CD4-positive, CD25-positive, alpha-beta regulatory T cell (primary cell): Measurements from ENCODE around the gene YJEFN3. TPM values are rescaled to one million over a fixed set of nuclear protein-coding genes. Genes with fewer than 3 reads are reported as not detected.

Source experiments
- ATAC-seq, 2 donors: fragments of 150-1000 bp; cut with Tn5 transposase; one replicate each; pipeline ENCODE4 v1.10.0; 2021; ENCODE audit warnings: low read depth in 2 of 2, moderate number of reproducible peaks in 2 of 2, moderate library complexity in 1 of 2
- DNase-seq, 3 donors: peaks; one replicate each; pipeline versions ENCODE4 v3.0.0 to v3.0.0-alpha.2; 2012 to 2022; ENCODE audit warnings: mixed read lengths in 1 of 3
- H3K27ac ChIP-seq: one replicate; pipeline ENCODE4 v1.7.0; 2013; ENCODE audit warnings: mild to moderate bottlenecking, low read length; ENCODE audit not compliant: insufficient read depth, poor library complexity, severe bottlenecking
- H3K27me3 ChIP-seq: one replicate; pipeline ENCODE4 v1.7.0; 2013; ENCODE audit warnings: low read length; ENCODE audit not compliant: control insufficient read depth, insufficient read depth
- H3K36me3 ChIP-seq: one replicate; pipeline ENCODE4 v1.7.0; 2013; ENCODE audit warnings: mild to moderate bottlenecking, low read length, moderate library complexity; ENCODE audit not compliant: control insufficient read depth, insufficient read depth
- H3K4me1 ChIP-seq: 2 replicates; pipeline ENCODE4 v1.7.0; 2013; ENCODE audit warnings: mild to moderate bottlenecking, low read length; ENCODE audit not compliant: insufficient read depth, control insufficient read depth, poor library complexity, severe bottlenecking
- H3K4me3 ChIP-seq: one replicate; pipeline ENCODE4 v1.7.0; 2013; ENCODE audit warnings: low read depth, mild to moderate bottlenecking, low read length, moderate library complexity
- H3K9me3 ChIP-seq, 2 experiments: 1 replicate in 1 of 2; 2 replicates in 1 of 2; pipeline ENCODE4 v1.7.0; 2013; ENCODE audit warnings: low read length in 2 of 2, mild to moderate bottlenecking in 1 of 2, moderate library complexity in 1 of 2; ENCODE audit not compliant: control insufficient read depth in 2 of 2
- H3K27ac Mint-ChIP-seq, 3 donors: one replicate each; pipeline ENCODE4 v1.8.0; 2020 to 2022; ENCODE audit warnings: mild to moderate bottlenecking in 3 of 3, mixed read lengths in 3 of 3, moderate library complexity in 2 of 3
- H3K27me3 Mint-ChIP-seq: one replicate; pipeline ENCODE4 v1.8.0; 2022; ENCODE audit warnings: mild to moderate bottlenecking, mixed read lengths
- H3K36me3 Mint-ChIP-seq: one replicate; pipeline ENCODE4 v1.8.0; 2020; ENCODE audit warnings: mixed read lengths
- H3K4me1 Mint-ChIP-seq, 4 donors: one replicate each; pipeline ENCODE4 v1.8.0; 2020 to 2022; ENCODE audit warnings: mixed read lengths in 4 of 4, mild to moderate bottlenecking in 1 of 4
- H3K4me3 Mint-ChIP-seq, 4 donors: one replicate each; pipeline ENCODE4 v1.8.0; 2020 to 2022; ENCODE audit warnings: mild to moderate bottlenecking in 4 of 4, mixed read lengths in 4 of 4, moderate library complexity in 3 of 4
- H3K9me3 Mint-ChIP-seq, 7 donors: one replicate each; pipeline ENCODE4 v1.8.0; 2020 to 2022; ENCODE audit warnings: mixed read lengths in 7 of 7, mild to moderate bottlenecking in 3 of 7, moderate library complexity in 2 of 7
- polyA plus RNA-seq, 4 donors: library from polyadenylated mRNA; unstranded; fragments of 300-500 nt; fragmentation: Illumina TruSeq; gene quantifications; one replicate each; pipeline ENCODE4 v1.2.3, GENCODE V29; 2021
- total RNA-seq: library from RNA; stranded (reverse); gene quantifications from one replicate; pipeline ENCODE4 v1.2.3, GENCODE V29; 2022

The YJEFN3 gene
- total and polyA plus RNA-seq, 5 donors from 2014 or later: 6.6 TPM; not detected in 4

- peaks cover 24% of the 10 kb centered on the region for H3K36me3 Mint-ChIP-seq
- H3K4me1 ChIP-seq: peaks cover 19% of the 10 kb centered on the region
- H3K27ac Mint-ChIP-seq: peak overlapping the region in 1 of 3 donors; percentile 38
- no peak overlapping the region for H3K4me3 ChIP-seq
- no peaks in the 10 kb centered on the region for H3K9me3 ChIP-seq
- ATAC-seq (no peak), DNase-seq (no peak)
- peaks cover 0 to 56% (median 27%) of the 10 kb centered on the region in 4 donors for H3K4me1 Mint-ChIP-seq
- no peak overlapping the region for H3K27ac ChIP-seq
- H3K9me3 Mint-ChIP-seq: no peaks in the 10 kb centered on the region
- no peaks in the 10 kb centered on the region for H3K27me3 Mint-ChIP-seq
- peak overlapping the region in 1 of 4 donors; percentile 61 for H3K4me3 Mint-ChIP-seq
- H3K27me3 ChIP-seq: no peaks in the 10 kb centered on the region
- peaks cover 18% of the 10 kb centered on the region for H3K36me3 ChIP-seq
Measured at GRCh38 chr19:19520989-19521388, 7.7 kb upstream of the YJEFN3 start.

GRCh38 chr19:19523177-19523576 is 5.5 kb upstream of the YJEFN3 start:
- DNase-seq (no peak), ATAC-seq (no peak)
- no peak overlapping the region for H3K4me3 ChIP-seq
- H3K27ac ChIP-seq: no peak overlapping the region
- peaks cover 24% of the 10 kb centered on the region for H3K36me3 Mint-ChIP-seq
- H3K4me1 ChIP-seq: peaks cover 2% of the 10 kb centered on the region
- no peaks in the 10 kb centered on the region for H3K27me3 Mint-ChIP-seq
- peak overlapping the region in 1 of 4 donors; percentile 52 for H3K4me3 Mint-ChIP-seq
- no peaks in the 10 kb centered on the region for H3K9me3 ChIP-seq
- H3K27me3 ChIP-seq: no peaks in the 10 kb centered on the region
- H3K4me1 Mint-ChIP-seq: peaks cover 0 to 39% (median 17%) of the 10 kb centered on the region in 4 donors
- peaks cover 29% of the 10 kb centered on the region for H3K36me3 ChIP-seq
- H3K9me3 Mint-ChIP-seq: no peaks in the 10 kb centered on the region
- peak overlapping the region in 1 of 3 donors; percentile 71 for H3K27ac Mint-ChIP-seq

DNA sequence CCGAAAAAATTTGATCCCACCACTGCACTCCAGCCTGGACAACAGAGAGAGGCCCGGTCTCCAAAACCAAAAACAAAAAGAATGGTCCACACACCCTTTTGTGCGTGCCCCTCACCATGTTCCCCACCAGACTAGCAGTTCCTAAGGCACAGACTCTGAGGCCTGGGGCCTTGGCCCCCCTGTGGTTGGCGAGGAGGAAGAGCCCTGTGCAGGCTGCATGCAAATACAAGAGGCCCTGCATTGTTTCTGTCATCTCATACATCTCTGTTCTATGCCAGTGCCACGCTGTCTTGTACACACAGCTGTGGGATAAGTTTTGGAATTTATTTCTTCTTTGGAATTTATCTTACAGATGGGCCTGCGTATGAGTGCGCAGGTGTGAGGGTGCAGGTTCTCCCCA is 4.7 kb upstream of the YJEFN3 start:
- H3K27me3 ChIP-seq: no peaks in the 10 kb centered on the region
- H3K9me3 ChIP-seq: no peaks in the 10 kb centered on the region
- peaks cover 23% of the 10 kb centered on the region for H3K36me3 Mint-ChIP-seq
- peaks cover 31% of the 10 kb centered on the region for H3K36me3 ChIP-seq
- DNase-seq (no peak), ATAC-seq (no peak)
- H3K4me3 ChIP-seq: no peak overlapping the region
- H3K27ac ChIP-seq: no peak overlapping the region
- H3K27ac Mint-ChIP-seq: peak overlapping the region in 2 of 3 donors; percentile 25 to 43
- peaks cover 0 to 33% (median 16%) of the 10 kb centered on the region in 4 donors for H3K4me1 Mint-ChIP-seq
- H3K9me3 Mint-ChIP-seq: no peaks in the 10 kb centered on the region
- peaks cover 2% of the 10 kb centered on the region for H3K4me1 ChIP-seq
- no peak overlapping the region for H3K4me3 Mint-ChIP-seq
- no peaks in the 10 kb centered on the region for H3K27me3 Mint-ChIP-seq

- no peaks in the 10 kb centered on the region for H3K9me3 Mint-ChIP-seq
- no peak for DNase-seq
- H3K27me3 ChIP-seq: no peaks in the 10 kb centered on the region
- H3K4me1 ChIP-seq: no peaks in the 10 kb centered on the region
- H3K4me3 Mint-ChIP-seq: no peak overlapping the region
- no peak overlapping the region for H3K4me3 ChIP-seq
- H3K4me1 Mint-ChIP-seq: peaks cover 0 to 17% (median 7%) of the 10 kb centered on the region in 4 donors
- H3K27ac Mint-ChIP-seq: peak overlapping the region in 1 of 3 donors; percentile 52
- no peak overlapping the region for H3K27ac ChIP-seq
- H3K36me3 Mint-ChIP-seq: peaks cover 11% of the 10 kb centered on the region
- H3K27me3 Mint-ChIP-seq: no peaks in the 10 kb centered on the region
- H3K36me3 ChIP-seq: peaks cover 22% of the 10 kb centered on the region
- no peaks in the 10 kb centered on the region for H3K9me3 ChIP-seq
- ATAC-seq: no peak
Measured at GRCh38 chr19:19525611-19526380, 2.9 kb upstream of the YJEFN3 start.

GRCh38 chr19:19526581-19527370 is 1.9 kb upstream of the YJEFN3 start:
- no peak overlapping the region for H3K4me3 Mint-ChIP-seq
- peaks cover 7% of the 10 kb centered on the region for H3K36me3 Mint-ChIP-seq
- DNase-seq (no peak), ATAC-seq (no peak)
- H3K9me3 ChIP-seq: no peaks in the 10 kb centered on the region
- peaks cover 0 to 16% (median 5%) of the 10 kb centered on the region in 4 donors for H3K4me1 Mint-ChIP-seq
- no peaks in the 10 kb centered on the region for H3K27me3 ChIP-seq
- no peaks in the 10 kb centered on the region for H3K4me1 ChIP-seq
- no peak overlapping the region for H3K27ac Mint-ChIP-seq
- H3K9me3 Mint-ChIP-seq: no peaks in the 10 kb centered on the region
- H3K27me3 Mint-ChIP-seq: no peaks in the 10 kb centered on the region
- H3K4me3 ChIP-seq: no peak overlapping the region
- no peak overlapping the region for H3K27ac ChIP-seq
- H3K36me3 ChIP-seq: peaks cover 20% of the 10 kb centered on the region

GRCh38 chr19:19527371-19527656 is 1.4 kb upstream of the YJEFN3 start:
- Mint-ChIP-seq H3K4me1 (peaks cover 0 to 20% (median 6%) of the 10 kb centered on the region in 4 donors), H3K36me3 (peaks cover 7% of the 10 kb centered on the region), H3K4me3 (no peak overlapping the region), H3K27ac (no peak overlapping the region), H3K27me3 (no peaks in the 10 kb centered on the region), H3K9me3 (no peaks in the 10 kb centered on the region)
- Histone ChIP-seq H3K27me3 (no peaks in the 10 kb centered on the region), H3K27ac (no peak overlapping the region), H3K4me3 (no peak overlapping the region), H3K4me1 (peaks cover 4% of the 10 kb centered on the region), H3K36me3 (peaks cover 20% of the 10 kb centered on the region), H3K9me3 (no peaks in the 10 kb centered on the region)
- ATAC-seq (no peak), DNase-seq (no peak)

DNA sequence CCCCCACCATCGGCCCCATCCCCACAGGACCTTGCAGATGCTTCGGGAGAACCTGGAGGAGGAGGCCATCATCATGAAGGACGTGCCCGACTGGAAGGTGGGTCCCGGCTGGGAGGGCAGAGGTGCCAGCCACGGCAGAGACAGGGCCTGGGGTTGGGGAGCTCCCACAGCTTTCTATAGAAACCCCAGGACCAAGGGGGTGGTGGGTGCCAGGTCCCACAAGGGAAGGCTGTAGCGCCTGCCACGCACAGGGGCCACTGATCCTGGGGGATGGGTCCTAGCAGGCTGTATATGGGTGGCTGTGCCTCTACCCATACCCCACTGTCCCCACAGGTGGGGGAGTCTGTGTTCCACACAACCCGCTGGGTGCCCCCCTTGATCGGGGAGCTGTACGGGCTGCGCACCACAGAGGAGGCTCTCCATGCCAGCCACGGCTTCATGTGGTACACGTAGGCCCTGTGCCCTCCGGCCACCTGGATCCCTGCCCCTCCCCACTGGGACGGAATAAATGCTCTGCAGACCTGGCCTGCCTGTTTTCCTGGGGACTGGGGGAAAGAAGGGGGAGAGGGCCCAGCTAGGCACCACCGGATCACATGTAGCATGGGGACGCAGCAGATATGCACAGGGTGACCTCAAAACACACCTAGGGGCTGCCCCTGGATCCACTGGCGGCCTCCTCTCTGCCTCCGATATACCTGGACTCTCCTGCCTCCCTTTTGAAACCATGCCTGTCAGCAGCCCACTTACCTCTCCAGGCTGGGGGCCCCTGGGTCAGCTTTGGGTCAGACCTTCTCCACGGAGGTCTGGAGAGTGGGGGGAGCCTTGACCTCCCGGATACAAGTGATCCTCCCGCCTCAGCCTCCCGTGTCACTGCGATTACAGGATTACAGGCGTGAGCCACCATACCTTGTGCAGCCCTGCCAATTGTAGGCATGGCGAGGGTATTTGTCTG is 761 bp upstream of the YJEFN3 start:
- Histone ChIP-seq H3K9me3 (no peaks in the 10 kb centered on the region), H3K4me1 (peaks cover 8% of the 10 kb centered on the region), H3K4me3 (no peak overlapping the region), H3K36me3 (peaks cover 20% of the 10 kb centered on the region), H3K27me3 (no peaks in the 10 kb centered on the region), H3K27ac (no peak overlapping the region)
- ATAC-seq (no peak), DNase-seq (no peak)
- Mint-ChIP-seq H3K4me1 (peaks cover 0 to 18% (median 3%) of the 10 kb centered on the region in 4 donors), H3K9me3 (no peaks in the 10 kb centered on the region), H3K36me3 (peaks cover 4% of the 10 kb centered on the region), H3K4me3 (no peak overlapping the region), H3K27ac (no peak overlapping the region), H3K27me3 (no peaks in the 10 kb centered on the region)
